B cell (primary cell): Measurements from ENCODE around the gene TMEM120A.

ENCODE experiments used
- CTCF ChIP-seq: fragments of 200-600 bp; IDR thresholded peaks from one replicate; pipeline ENCODE4 v1.8.0; 2022; ENCODE audit warnings: antibody characterized with exemption, mild to moderate bottlenecking
- EZH2 ChIP-seq: IDR thresholded peaks from 2 replicates; pipeline ENCODE4 v1.6.1; 2012; ENCODE audit warnings: borderline replicate concordance, low read depth, mild to moderate bottlenecking, moderate library complexity, low read length; ENCODE audit not compliant: insufficient read depth, poor library complexity, severe bottlenecking

GRCh38 chr7:75994388-75995051, at the start of gene TMEM120A:
- TF ChIP-seq CTCF (no peak), EZH2 (no peak)
